SK-N-SH treated with all-trans-retinoic acid at 6 μM for 48 hours (cell line): ENCODE measurements around the gene TSPAN18.

Experiments
- ATAC-seq: fragments of 200-7000 bp; cut with Tn5 transposase; 3 replicates; pipeline ENCODE4 v1.9.1; 2020; ENCODE audit warnings: mild to moderate bottlenecking, moderate library complexity
- ARNTL ChIP-seq: fragments of 450-650 bp; formaldehyde crosslinking; IDR thresholded peaks from 2 replicates; pipeline ENCODE4 v1.5.0; 2020; ENCODE audit warnings: low read depth, mild to moderate bottlenecking, moderate library complexity, borderline replicate concordance
- BACH2 ChIP-seq: fragments of 250-450 bp; sonication (Bioruptor Pico); IDR thresholded peaks from 2 replicates; pipeline ENCODE4 v1.9.0; 2021; ENCODE audit warnings: mild to moderate bottlenecking, borderline replicate concordance
- CSDC2 ChIP-seq: fragments of 250-450 bp; sonication (Bioruptor Pico); IDR thresholded peaks from 2 replicates; pipeline ENCODE4 v1.5.0; 2020; ENCODE audit warnings: mild to moderate bottlenecking, moderate library complexity
- ESRRG ChIP-seq: fragments of 250-450 bp; sonication (Bioruptor Pico); IDR thresholded peaks from 2 replicates; pipeline ENCODE4 v1.6.1; 2021; ENCODE audit warnings: mild to moderate bottlenecking
- PPARA ChIP-seq: fragments of 250-450 bp; sonication (Bioruptor Pico); IDR thresholded peaks from 2 replicates; pipeline ENCODE4 v1.5.0; 2020; ENCODE audit warnings: mild to moderate bottlenecking, borderline replicate concordance
- RARB ChIP-seq: fragments of 250-450 bp; sonication (Bioruptor Pico); IDR thresholded peaks from 2 replicates; pipeline ENCODE4 v1.8.0; 2021; ENCODE audit warnings: mild to moderate bottlenecking, moderate library complexity
- TOX ChIP-seq: fragments of 250-450 bp; sonication (Bioruptor Pico); IDR thresholded peaks from 2 replicates; pipeline ENCODE4 v1.8.0; 2021; ENCODE audit warnings: mild to moderate bottlenecking, moderate library complexity, borderline replicate concordance
- ZFP3 ChIP-seq: fragments of 250-450 bp; sonication (Bioruptor Pico); IDR thresholded peaks from 2 replicates; pipeline ENCODE4 v1.5.0; 2020; ENCODE audit warnings: mild to moderate bottlenecking, moderate library complexity
- ZFP30 ChIP-seq: fragments of 450-650 bp; formaldehyde crosslinking; IDR thresholded peaks from 2 replicates; pipeline ENCODE4 v1.5.0; 2022; ENCODE audit warnings: mild to moderate bottlenecking, moderate library complexity
- ZNF70 ChIP-seq: fragments of 450-650 bp; formaldehyde crosslinking; IDR thresholded peaks from 2 replicates; pipeline ENCODE4 v1.5.0; 2020; ENCODE audit warnings: mild to moderate bottlenecking, moderate library complexity
- ZNF8 ChIP-seq: fragments of 450-650 bp; formaldehyde crosslinking; IDR thresholded peaks from 2 replicates; pipeline ENCODE4 v1.5.0; 2020; ENCODE audit warnings: mild to moderate bottlenecking, moderate library complexity
- TF ChIP-seq, protein P1 (sequence below): fragments of 250-450 bp; sonication (Bioruptor Pico); IDR thresholded peaks from 2 replicates; pipeline ENCODE4 v1.8.0; 2021; ENCODE audit warnings: low read depth, mild to moderate bottlenecking, moderate library complexity, borderline replicate concordance
- TF ChIP-seq, protein P2 (sequence below): fragments of 250-450 bp; sonication (Bioruptor Pico); IDR thresholded peaks from 2 replicates; pipeline ENCODE4 v1.5.0; 2020; ENCODE audit warnings: mild to moderate bottlenecking, moderate library complexity
- TF ChIP-seq, protein P3 (sequence below): fragments of 250-450 bp; sonication (Bioruptor Pico); IDR thresholded peaks from 2 replicates; pipeline ENCODE4 v1.8.0; 2020; ENCODE audit warnings: mild to moderate bottlenecking, moderate library complexity, borderline replicate concordance
- TF ChIP-seq, protein P4 (sequence below): fragments of 250-450 bp; sonication (Bioruptor Pico); IDR thresholded peaks from 2 replicates; pipeline ENCODE4 v1.5.1; 2021; ENCODE audit warnings: mild to moderate bottlenecking, moderate library complexity

The TSPAN18 gene

DNA sequence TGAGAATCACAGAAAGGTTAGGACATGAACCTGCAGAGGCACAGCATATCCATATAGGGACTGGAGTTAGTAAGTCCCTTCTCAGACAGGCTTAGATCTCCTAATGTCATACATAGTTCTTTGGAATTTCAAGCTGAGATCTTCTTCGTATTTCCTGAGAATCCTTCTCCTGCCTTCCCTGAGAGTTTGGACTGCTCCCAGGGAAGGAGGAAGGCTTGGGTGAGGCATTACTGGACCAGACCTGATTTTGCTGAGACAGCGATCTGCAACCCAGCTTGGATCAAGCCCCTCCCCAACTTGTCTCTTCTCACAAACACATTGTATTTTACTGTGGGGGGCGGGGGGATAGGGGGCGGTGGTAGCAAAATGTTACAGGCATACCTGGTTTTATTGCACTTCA, 108.5 kb downstream of the TSPAN18 start:
- TF ChIP-seq BACH2 (CRISPR knock-in tag) (no peak), PPARA (CRISPR knock-in tag) (no peak), ZNF8 (CRISPR knock-in tag) (no peak), ARNTL (CRISPR knock-in tag) (no peak), ZFP3 (no peak), ZNF70 (CRISPR knock-in tag) (no peak), ZFP30 (CRISPR knock-in tag) (no peak), CSDC2 (CRISPR knock-in tag) (no peak), TOX (CRISPR knock-in tag) (no peak)
- TF ChIP-seq, protein P1, sequence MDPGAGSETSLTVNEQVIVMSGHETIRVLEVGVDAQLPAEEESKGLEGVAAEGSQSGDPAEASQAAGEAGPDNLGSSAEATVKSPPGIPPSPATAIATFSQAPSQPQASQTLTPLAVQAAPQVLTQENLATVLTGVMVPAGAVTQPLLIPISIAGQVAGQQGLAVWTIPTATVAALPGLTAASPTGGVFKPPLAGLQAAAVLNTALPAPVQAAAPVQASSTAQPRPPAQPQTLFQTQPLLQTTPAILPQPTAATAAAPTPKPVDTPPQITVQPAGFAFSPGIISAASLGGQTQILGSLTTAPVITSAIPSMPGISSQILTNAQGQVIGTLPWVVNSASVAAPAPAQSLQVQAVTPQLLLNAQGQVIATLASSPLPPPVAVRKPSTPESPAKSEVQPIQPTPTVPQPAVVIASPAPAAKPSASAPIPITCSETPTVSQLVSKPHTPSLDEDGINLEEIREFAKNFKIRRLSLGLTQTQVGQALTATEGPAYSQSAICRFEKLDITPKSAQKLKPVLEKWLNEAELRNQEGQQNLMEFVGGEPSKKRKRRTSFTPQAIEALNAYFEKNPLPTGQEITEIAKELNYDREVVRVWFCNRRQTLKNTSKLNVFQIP (CRISPR knock-in tag): no peak
- TF ChIP-seq, protein P2, sequence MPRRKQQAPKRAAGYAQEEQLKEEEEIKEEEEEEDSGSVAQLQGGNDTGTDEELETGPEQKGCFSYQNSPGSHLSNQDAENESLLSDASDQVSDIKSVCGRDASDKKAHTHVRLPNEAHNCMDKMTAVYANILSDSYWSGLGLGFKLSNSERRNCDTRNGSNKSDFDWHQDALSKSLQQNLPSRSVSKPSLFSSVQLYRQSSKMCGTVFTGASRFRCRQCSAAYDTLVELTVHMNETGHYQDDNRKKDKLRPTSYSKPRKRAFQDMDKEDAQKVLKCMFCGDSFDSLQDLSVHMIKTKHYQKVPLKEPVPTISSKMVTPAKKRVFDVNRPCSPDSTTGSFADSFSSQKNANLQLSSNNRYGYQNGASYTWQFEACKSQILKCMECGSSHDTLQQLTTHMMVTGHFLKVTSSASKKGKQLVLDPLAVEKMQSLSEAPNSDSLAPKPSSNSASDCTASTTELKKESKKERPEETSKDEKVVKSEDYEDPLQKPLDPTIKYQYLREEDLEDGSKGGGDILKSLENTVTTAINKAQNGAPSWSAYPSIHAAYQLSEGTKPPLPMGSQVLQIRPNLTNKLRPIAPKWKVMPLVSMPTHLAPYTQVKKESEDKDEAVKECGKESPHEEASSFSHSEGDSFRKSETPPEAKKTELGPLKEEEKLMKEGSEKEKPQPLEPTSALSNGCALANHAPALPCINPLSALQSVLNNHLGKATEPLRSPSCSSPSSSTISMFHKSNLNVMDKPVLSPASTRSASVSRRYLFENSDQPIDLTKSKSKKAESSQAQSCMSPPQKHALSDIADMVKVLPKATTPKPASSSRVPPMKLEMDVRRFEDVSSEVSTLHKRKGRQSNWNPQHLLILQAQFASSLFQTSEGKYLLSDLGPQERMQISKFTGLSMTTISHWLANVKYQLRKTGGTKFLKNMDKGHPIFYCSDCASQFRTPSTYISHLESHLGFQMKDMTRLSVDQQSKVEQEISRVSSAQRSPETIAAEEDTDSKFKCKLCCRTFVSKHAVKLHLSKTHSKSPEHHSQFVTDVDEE: no peak
- TF ChIP-seq, protein P3, sequence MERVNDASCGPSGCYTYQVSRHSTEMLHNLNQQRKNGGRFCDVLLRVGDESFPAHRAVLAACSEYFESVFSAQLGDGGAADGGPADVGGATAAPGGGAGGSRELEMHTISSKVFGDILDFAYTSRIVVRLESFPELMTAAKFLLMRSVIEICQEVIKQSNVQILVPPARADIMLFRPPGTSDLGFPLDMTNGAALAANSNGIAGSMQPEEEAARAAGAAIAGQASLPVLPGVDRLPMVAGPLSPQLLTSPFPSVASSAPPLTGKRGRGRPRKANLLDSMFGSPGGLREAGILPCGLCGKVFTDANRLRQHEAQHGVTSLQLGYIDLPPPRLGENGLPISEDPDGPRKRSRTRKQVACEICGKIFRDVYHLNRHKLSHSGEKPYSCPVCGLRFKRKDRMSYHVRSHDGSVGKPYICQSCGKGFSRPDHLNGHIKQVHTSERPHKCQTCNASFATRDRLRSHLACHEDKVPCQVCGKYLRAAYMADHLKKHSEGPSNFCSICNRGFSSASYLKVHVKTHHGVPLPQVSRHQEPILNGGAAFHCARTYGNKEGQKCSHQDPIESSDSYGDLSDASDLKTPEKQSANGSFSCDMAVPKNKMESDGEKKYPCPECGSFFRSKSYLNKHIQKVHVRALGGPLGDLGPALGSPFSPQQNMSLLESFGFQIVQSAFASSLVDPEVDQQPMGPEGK (CRISPR knock-in tag): no peak
- TF ChIP-seq, protein P4, sequence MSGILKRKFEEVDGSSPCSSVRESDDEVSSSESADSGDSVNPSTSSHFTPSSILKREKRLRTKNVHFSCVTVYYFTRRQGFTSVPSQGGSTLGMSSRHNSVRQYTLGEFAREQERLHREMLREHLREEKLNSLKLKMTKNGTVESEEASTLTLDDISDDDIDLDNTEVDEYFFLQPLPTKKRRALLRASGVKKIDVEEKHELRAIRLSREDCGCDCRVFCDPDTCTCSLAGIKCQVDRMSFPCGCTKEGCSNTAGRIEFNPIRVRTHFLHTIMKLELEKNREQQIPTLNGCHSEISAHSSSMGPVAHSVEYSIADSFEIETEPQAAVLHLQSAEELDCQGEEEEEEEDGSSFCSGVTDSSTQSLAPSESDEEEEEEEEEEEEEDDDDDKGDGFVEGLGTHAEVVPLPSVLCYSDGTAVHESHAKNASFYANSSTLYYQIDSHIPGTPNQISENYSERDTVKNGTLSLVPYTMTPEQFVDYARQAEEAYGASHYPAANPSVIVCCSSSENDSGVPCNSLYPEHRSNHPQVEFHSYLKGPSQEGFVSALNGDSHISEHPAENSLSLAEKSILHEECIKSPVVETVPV (CRISPR knock-in tag): no peak
- ATAC-seq: no peak

DNA sequence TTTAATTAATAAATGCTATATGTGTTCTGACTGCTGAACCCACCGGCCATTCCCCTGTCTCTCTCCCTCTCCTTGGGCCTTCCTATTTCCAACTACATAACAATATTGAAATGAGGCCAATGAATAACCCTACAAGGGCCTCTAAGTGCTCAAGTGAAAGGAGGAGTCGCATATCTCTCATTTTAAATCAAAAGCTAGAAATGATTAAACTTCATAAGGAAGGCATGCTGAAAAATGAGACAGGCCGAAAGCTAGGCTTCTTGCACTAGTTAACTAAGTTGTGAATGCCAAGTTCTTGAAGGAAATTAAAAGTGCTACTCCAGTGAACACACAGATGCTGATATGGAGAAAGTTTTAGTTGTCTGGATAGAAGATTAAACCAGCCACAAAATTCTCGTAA, 109.2 kb downstream of the TSPAN18 start:
- ATAC-seq: no peak
- TF ChIP-seq TOX (CRISPR knock-in tag) (no peak), ESRRG (CRISPR knock-in tag) (no peak), ZNF70 (CRISPR knock-in tag) (no peak), RARB (CRISPR knock-in tag) (no peak), PPARA (CRISPR knock-in tag) (no peak)
- TF ChIP-seq, protein P3 (CRISPR knock-in tag): no peak
- TF ChIP-seq, all 23 proteins: peak for 0

DNA sequence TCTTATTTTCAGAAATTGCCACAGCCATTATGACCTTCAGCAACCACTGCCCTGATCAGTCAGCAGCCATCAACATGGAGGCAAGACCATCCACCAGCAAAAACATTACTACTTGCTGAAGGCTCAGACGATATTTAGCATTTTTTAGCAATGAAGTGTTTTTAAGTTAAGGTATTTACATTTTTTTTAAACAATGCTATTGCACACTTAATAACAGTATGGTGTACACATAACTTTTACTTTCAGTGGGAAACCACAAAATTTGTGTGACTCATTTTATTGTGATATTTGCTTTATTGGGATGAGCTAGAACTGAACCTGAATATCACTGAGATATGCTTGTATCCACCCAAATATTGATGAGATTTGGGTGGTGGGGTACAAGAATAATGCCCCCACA, 110.9 kb downstream of the TSPAN18 start:
- ATAC-seq: no peak
- TF ChIP-seq RARB (CRISPR knock-in tag): no peak
- TF ChIP-seq, protein P3 (CRISPR knock-in tag): no peak
